Measurements from ENCODE around the gene SATB2.

The SATB2 gene

DNA sequence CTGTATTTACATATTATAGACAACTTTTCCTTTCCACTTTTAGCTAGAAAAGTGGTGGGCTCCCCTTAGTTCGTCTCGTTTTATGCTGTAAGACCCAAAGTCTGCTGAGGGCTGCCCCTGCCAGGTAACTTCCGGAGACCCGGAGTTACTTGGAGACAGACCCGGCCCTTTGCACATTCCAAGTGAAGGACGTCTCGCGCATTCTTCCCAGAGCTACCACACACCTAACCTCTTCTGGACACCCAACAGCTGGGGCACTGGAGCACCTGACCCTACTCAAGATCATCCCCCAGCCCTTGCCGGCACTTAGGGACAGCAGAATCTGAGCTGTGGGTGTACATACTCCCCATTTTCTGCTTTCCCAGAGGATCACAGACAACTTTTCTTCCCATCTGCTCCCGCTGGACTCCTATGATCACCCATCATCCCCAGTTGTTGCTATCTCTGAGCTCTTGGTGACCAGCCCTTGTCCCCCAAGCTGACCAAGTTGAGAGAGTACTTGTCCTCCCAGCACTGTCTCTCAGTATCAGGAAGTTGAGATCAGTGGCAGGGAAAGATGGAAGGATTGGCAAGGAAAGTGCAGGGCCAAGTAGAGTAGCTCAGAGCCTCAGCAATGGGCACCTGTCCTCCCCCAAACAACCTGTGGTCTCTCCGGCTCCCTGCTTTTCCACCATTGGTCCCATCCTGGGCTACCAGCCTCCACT, 8.4 kb upstream of the SATB2 start:
- no peak for DNase-seq

DNA sequence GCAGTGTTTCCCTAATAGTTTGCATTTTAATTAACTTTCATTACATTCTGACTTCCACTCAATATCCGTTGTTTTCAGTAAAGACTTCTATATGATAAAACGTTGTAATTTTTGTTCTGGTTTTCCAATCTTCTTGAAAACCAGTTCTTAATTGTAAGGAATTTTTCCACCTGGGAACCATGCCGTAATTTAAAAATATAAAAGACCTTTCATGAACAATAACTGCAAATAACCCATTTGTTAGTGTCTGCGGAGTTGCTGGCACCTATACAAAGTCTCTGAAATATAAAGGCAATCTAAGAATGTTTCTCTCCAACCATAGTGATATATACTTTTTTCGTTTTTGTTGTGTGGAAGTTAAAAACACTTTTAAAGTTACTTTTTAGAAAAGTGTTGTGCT, 7.7 kb upstream of the SATB2 start:
- no peak for DNase-seq

DNA sequence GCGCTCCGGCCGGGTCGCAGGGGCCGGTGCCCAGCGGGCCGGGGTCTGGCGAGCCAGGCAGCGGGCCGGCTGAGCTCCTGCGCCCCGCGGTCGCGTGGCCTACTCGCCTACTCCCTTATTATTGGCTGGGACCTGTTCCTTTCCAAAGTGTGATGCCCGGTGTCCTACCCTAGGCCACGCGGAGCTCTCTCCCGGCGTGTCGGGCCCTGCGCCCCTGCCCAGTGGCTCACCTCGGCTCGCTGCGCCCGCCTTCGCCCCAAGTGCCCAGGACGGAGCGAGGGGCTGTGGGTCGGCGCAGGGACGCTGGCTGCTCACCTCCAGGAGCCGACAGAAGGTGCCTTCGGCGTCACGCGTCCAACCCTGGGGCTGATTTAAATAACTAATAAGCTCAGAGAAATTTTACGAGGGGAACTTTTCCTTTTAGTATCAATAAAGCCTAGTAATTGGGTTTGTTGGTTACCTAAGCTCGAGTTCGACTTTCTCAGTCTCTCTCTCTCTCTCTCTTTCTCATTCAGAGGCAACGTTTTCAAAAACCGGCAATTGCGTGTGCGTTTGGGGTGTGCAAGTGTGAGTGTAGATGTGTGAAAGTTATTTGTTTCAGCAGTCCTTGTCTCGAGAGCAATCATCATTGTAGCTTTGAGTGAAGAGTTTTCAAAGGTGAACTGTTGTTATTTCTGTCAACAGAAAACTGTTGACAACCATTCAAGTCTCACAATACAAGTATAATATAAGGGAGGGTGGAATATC, 7.0 kb upstream of the SATB2 start:
- no peak for DNase-seq

DNA sequence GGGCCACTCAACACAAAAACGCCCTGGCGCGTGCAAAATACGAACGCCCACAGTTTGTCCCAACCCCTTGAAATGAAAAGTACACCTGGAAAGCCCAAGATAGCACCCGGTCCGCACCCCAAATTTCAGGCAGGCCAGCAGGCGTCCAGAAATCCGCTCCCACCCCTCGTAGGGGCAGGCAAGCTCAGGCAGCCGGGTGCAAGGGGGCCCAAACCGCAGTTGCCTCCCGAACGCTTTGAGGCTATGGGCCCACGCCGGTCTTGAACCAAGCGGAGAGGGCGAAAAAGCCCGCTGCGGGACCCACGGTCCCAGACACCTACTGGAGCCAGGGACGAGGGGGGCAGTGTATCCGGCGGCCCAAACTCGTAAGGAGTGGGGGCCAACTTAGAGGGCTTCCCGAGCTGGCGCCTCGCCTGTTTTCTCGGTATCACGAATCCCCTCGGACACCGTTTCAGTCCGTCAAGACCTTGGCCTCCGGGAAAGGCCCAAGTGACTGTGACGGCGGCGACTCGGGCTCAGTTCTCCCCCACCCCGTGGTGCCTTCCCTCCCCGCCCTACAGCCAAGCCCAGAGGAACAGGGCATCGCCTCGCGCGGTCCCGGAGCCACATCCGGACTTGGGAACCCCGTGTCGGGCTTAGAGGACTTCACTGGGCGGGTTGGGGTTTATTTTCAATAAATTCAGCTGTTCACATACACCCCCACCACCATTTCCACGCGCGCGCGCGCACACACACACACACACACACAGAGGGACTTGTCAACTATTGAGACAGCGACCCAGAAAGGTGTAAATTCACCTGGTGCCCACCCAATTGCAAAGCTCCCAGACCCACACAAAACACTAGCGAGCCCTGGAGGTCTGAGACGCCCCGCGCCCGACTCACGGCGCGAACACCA, 6.2 kb upstream of the SATB2 start:
- no peak for DNase-seq

DNA sequence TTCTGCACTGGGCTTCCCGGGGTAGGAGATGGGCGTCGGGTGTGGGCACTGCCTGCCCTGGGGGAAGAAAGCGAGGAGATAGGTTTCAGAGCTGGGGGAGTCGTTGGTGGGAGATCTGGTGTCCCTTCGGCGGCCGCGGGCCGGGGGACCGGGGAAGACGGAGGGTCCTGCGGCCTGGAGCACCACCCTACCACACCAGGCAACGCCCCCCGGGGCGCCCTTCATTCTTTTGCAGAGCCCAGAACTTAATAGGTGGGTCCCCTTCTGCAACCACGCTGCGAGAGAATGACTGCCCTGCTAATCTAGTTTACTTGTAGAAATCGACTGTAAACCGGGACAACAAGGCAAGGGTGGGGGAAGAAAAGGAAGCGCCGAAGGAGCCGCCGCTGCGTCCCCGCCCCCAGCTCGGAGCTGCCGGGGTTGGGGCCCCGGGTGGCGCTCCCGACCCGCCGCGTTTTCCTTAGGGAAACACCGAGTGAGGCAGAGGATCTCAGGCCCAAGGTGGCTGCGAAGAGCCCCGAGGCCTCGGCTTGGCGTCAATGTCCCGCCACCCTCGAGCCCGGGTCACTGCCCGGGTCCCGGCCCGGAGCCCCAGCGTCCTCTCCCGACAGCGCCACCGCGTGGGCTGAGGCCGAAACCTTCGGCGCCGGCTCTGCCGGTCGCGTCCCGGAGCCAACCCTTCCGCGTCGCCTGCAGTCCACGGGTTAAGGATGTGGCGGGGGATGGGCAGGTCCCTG, 5.4 kb upstream of the SATB2 start:
- DNase-seq = peak in 1 of 2 donors; percentile 63

DNA sequence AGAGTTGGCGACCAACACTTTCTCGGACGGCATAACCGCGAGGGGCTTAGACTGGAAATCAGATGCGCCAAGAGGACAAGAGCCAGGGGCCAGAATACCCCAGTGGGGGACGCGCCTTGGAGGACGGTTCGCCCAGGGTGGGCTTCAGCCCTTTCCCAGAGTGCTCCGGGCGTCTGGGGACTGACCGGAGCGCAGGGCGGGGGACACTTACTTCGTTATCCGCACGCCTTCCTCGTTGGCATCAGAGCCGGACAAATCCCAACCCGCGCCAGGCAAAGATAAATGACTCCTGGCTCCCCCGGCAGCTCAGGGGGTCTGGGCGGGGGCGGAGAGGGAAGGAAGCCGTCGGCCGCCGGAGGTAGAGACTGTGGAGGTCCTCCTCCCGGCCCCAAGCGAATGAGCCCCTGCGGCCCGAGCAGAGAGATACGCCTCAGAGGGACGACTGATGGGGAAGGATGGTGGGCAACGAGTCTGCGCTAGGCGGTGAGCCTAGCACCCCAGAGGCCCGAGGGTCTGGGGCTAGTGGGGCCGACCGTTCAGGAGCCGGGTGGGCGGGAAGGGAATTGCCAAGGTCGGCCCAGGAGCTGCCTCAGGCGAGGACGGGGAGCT, 4.7 kb upstream of the SATB2 start:
- no peak for DNase-seq

DNA sequence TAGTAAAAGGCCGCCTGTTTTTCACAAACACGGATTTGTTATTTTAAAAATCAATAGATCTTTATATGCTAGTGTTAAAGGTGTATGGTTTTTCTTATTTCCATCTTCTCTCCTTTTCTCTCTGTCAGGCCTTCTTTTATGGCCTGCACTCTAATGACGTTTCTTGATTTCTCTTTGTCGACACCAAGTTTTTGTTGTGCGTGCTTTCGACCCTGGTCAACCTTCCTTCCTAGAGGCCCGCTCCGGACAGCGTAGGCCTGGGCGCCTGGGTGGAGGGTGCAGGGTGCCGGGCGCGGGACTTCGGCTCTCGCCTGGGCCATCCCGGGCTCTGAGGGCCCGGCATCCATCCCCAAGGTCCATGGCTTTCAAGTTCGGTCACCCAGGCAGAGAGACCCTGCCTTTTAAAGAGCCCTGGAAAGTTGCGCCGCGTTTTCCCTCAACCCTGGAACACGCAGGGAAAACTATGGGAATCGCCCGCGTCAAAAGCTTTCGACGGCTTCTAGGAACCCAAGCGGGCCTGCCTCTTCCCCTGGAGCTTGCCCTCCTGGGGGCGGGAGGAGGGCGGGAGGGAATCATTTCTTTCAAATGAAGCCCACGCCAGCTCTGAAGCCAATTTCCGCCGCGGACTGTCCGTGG, 4.1 kb upstream of the SATB2 start:
- DNase-seq = no peak

DNA sequence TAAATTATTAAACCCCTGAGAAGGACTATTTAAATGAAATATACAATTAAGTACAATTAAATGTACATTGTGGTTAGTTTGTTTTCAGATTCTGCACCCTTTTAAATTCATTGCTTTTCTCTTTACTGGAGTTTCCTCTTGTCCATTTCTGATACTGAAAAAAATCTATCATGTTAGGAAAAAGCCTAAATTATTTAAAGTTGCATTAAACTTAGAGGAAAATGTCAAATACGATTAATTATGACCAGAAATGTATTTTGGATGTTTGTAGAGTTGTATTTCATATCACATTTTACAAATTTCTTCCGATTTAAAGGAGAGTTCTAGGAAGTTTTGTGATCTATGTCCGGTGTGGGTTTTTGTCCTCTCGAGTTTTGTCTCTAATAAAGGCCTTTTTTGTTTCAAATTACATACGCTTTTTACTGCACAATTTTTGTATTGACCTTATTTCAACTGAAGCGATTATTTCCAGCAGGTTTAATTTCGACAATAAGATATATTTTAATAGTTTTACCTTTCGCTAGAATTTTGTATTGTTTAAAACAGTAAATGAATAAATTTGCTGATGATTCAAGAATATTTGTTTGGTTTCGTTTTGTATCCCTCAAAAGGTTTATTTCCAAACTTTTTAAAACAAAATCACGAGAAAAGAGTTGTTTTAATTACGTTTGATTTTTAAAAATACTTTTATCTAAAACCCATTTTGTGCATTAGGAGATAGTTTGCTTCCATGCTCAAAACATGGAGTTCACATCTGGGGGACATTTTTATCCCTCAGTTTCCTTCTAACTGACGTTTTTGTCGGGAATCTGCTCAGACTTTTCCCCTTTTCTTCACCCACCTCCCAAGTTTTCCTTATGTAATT, 3.3 kb upstream of the SATB2 start:
- DNase-seq = no peak

DNA sequence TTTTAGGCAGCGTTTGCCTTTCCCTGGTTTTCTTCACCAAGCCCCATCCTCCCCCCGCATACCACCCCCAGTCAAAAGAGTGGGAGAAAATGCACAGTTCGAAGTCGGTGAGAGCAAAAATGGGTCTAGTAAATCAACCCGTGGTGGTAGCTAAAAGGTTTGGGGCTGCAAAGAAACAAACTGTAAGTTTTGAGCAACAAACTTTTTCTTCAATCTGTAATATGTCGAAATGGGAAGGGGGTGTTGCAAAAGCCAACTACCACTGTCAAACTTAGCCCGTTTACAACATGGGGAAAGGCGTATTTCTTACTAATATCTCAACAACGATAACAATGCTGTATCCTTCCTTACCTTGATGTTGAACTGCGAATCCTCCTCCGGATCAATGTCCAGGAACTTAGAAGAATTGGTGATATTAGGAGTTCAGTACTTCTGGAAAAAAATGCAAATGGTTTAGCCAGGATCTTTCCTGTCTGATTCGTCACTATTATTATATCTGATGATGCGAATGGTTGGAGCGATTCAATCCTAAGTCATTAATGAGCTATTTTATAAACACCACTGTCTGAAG, 2.4 kb upstream of the SATB2 start:
- DNase-seq = no peak

DNA sequence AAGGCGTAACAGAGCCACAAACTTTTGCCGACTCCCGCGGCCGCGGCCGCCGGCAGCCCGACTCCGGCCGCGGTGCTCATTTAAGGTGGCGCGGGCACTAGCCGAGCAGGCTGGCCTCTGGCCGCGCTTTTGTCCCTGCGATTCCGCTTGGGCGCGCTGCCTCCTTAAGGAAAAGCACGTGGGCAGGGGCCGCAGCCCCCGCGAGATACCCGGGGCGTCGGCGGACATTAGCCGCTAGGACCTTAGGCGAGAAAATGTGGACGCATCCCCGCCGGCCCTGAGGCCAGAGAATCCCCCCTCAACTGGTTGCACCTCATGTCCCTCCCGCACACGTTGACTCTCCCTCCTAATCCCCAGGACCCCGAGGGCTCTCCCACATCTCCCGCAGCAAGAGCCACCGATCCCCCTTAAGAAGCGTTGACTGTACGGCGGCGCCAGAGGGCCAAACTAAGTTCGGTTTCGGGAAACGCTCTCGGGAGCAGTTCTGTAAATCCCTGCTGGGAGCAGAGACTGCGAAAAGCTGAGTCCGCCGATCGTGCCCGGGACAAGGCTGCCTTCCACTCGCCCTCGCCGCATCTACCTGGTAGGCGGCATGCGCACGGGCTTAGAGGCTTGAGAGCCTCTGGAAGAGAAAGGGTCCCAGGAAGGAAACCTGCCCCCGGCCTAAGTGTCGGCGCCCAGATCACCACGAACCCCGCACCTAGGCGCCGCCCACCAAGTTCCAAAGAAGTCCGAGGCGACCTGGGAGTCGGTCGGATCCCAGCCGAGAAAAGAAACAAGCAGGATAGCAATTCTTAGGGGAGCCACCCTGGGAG, 1.8 kb upstream of the SATB2 start:
- DNase-seq = peak; percentile 26 to 55

DNA sequence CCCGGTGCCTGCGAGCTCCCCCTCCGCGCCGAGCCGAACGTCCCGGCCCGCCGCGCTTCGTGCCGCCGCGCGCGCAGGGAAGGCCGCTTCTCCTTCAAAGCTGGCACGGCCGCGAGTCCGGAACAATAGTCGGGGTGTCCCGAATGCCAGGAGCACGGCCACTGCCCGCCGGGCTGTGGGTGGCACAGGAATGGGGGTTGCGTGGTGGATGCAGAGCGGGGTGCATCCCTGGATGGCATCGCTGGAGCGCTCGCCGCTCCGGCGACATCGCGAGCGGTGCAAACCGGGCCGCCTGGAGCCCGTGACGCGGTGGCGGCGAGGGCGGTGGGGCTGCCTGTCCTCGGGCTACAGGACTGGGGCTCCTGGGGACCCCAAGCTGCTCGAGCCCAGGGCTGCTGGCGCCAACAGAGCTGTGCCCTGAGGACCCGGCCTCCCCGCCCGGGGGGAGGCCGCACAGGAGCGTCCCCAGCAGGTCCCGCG, 1.1 kb upstream of the SATB2 start:
- peak in 1 of 2 donors; percentile 60 for DNase-seq

DNA sequence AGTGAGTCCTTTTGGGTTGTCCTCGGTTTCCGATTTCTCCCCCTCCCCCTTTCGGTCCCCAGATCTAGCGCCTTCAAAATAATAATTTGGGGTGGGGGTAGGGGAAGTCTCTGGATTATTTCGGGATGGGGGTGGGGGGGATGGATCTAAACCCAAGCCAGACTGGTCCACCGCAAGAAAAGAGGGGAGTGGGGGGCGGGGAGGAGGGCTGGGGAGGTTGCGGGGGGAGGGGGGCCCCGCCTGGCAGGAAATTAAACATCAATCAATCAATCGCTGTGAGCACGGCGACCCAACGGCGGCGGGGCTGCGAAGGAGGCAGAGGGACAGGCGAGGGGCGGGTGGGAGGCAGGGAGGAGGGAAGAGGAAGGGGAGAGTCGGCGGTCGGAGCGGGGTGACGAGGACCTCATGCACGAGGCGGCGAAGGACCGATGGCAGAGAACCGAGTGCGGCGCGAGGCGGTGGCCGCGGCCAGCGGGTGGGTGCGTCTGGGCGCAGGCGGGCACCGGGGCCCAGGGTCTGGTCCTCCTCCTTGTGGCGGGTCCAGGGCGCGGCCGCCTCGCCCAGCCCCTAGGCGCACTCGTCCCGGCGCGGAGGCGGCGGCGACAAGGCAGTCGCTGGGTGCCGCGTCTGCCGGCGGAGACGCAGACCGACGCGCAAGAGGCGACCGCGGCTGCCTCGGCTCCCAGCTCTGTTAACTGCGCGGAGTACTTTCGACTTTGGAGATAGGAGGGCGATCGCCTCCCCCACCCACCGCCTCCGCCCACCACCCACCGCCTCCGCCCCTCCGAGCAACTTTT, 468 bp upstream of the SATB2 start:
- no peak for DNase-seq

DNA sequence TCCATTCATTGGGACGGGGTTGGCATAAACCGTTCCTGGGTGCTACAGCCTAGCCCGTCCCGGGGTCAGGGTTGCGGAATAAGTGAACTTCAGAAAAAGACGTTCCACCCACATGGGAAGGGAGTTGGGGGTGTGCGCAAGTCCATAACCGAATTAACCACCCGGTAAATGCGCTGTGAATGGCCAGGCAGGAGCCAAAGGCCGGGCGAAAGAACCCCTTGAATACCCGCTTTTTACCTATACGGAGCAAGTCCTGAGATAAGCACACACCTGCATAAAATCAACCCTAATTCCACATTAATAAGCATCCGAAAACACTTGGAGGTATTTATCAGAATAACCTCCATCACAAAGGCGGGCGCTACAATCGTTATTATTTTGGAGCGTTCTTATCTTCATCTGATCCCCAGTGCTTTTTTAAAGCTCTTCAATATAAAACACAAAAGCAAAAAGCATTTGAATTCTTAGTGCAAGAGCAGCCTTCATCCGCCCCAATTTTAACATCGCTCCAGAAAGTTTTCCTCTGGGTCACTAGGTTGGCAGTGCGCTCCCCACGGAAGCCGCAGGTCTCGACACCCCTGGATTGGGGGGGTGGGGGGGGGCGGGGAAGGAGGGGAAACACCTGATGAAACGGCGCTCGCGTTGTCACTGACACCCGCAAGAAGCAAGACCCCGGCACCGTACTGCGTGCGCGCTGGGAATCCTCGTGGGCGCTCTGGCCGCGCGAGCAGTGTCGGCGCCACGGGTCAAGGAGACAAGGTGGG, 1.2 kb downstream of the SATB2 start:
- no peak for DNase-seq

DNA sequence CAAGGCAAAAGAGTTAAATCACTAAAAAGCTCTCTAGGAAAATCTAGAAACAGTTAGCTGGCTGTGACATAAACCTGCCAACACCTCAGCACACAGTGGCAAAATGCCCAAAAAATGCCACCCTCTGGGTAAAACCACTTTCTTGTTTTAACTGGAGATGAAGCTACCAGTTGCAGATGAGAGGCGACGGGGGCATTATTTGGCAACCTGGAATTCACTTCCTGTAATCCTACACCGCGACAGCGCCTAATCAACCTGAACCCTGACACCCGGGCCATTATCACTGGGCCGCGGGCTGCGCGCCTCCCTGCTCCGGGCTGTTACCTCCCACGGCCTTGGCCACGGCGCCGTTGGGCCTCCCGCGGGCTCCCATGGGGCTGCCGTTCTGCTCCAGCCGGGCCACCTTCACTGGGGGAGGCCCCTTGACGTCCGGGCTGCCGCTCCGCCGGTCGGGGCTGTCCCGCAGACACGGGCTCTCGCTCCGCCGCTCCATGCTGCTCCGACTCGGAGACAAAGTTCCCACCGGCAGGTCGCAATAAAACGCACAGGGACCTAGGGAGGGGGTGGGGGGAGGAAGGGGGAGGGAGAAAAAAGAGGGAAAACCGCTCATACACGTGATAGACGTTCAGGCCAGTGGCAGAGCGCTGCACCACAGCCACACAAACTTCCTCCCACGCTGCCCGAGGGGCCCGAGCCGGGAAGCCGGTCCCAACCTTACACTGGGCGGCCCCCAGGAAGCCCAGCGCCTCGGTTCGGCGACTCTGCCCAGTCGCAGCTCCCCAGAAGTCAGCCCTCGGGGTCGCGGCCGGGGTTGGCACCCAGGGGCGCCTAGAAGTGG, 2.0 kb downstream of the SATB2 start:
- no peak for DNase-seq

DNA sequence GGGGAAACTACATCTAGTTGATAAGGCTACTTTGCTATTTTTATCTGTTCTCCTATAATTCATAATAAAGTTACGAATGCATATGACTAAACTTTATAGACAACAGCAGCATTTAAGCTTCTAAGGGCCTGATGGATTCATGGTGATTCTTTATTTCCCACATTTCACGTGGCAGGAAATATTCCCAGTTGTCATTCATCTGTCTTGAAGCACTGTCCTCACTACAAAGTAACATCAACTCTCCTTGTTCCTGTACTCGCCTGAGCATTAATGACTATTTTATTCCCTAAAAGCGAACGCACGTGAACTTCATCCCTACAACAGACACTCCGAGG, 2.6 kb downstream of the SATB2 start:
- DNase-seq = no peak

DNA sequence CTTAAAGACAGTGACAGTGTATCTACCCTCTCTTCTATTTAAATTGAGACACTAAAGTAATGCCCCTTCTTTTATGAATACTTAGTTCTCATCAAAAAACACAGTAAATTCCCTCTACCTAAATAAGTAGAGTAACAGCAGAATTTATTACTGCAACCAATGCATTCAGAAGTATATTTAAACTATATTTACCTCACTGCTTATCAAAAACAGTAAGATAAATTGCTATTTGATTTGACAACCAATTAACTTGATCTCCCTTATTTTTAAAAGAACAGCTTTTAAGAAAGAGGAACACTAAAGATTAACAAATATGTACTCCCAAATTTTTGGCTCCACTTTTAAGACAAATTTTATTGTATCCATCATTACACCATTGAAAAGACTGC, 4.8 kb downstream of the SATB2 start:
- DNase-seq = no peak
